ENCODE data around the gene KPNA1. TPM values are rescaled to one million over a fixed set of nuclear protein-coding genes. Genes with fewer than 3 reads are reported as not detected.
"Not testable (repeated sequence)": the region's sequence is repeated elsewhere in the genome, so short reads cannot be mapped to it uniquely, and the experiment has no call there.

The KPNA1 gene
- total and polyA plus RNA-seq, 4 donors, result 10.8 to 55.2 (median 28.9) TPM

GRCh38 chr3:122505676-122506075, 9.1 kb downstream of the KPNA1 start:
- no peak overlapping the region for H3K9ac ChIP-seq (ENCODE audit: insufficient read depth in 1 of 2, low read length in 2 of 2)
- DNase-seq (no peak), ATAC-seq (ENCODE audit: insufficient read depth, low FRiP score) (no peak)
- no peaks in the 10 kb centered on the region for H3K27me3 ChIP-seq (ENCODE audit: control insufficient read depth in 3 of 3, insufficient read depth in 3 of 3, low read length in 2 of 3)
- no peaks in the 10 kb centered on the region for H3K36me3 ChIP-seq (ENCODE audit: control insufficient read depth in 4 of 4, insufficient read depth in 4 of 4, low read length in 4 of 4)
- WGBS, 2 donors, result 60 to 65% methylated on average over 2 of the region's 2 CpGs
- H3K27ac ChIP-seq (ENCODE audit: low read depth in 1 of 2, low read length in 1 of 2), result no peak overlapping the region
- peaks cover 0 to 15% (median 0%) of the 10 kb centered on the region in 5 donors for H3K4me1 ChIP-seq (ENCODE audit: control insufficient read depth in 5 of 5, insufficient read depth in 5 of 5, low read length in 5 of 5)
- H3K4me3 ChIP-seq, result no peak overlapping the region
- no peaks in the 10 kb centered on the region for H3K9me3 ChIP-seq (ENCODE audit: control insufficient read depth in 4 of 4, insufficient read depth in 3 of 4, low read length in 3 of 4)
- TF ChIP-seq CTCF (IDR thresholded peaks at IDR 0.05; ENCODE audit: control extremely low read depth, extremely low read depth), result no peak

- Histone ChIP-seq H3K9ac (ENCODE audit: insufficient read depth in 1 of 2, low read length in 2 of 2) (no peak overlapping the region), H3K4me1 (ENCODE audit: control insufficient read depth in 5 of 5, insufficient read depth in 5 of 5, low read length in 5 of 5) (peaks cover 0 to 21% (median 0%) of the 10 kb centered on the region in 5 donors), H3K27me3 (ENCODE audit: control insufficient read depth in 3 of 3, insufficient read depth in 3 of 3, low read length in 2 of 3) (no peaks in the 10 kb centered on the region), H3K9me3 (ENCODE audit: control insufficient read depth in 4 of 4, insufficient read depth in 3 of 4, low read length in 3 of 4) (no peaks in the 10 kb centered on the region), H3K4me3 (no peak overlapping the region), H3K36me3 (ENCODE audit: control insufficient read depth in 4 of 4, insufficient read depth in 4 of 4, low read length in 4 of 4) (no peaks in the 10 kb centered on the region), H3K27ac (ENCODE audit: low read depth in 1 of 2, low read length in 1 of 2) (no peak overlapping the region)
- 60 to 69% methylated on average over 2 of the region's 2 CpGs for WGBS, 2 donors
- ATAC-seq (ENCODE audit: insufficient read depth, low FRiP score), result no peak
- TF ChIP-seq CTCF (IDR thresholded peaks at IDR 0.05; ENCODE audit: control extremely low read depth, extremely low read depth), result no peak
- DNase-seq, result no peak
These were observed 11.8 kb downstream of the KPNA1 start for GRCh38 chr3:122502941-122503340.

- no peak for ATAC-seq (ENCODE audit: insufficient read depth, low FRiP score)
- Histone ChIP-seq H3K9ac (ENCODE audit: insufficient read depth in 1 of 2, low read length in 2 of 2) (no peak overlapping the region), H3K36me3 (ENCODE audit: control insufficient read depth in 4 of 4, insufficient read depth in 4 of 4, low read length in 4 of 4) (no peaks in the 10 kb centered on the region), H3K9me3 (ENCODE audit: control insufficient read depth in 4 of 4, insufficient read depth in 3 of 4, low read length in 3 of 4) (no peaks in the 10 kb centered on the region), H3K4me1 (ENCODE audit: control insufficient read depth in 5 of 5, insufficient read depth in 5 of 5, low read length in 5 of 5) (peaks cover 0 to 21% (median 0%) of the 10 kb centered on the region in 5 donors), H3K4me3 (no peak overlapping the region), H3K27me3 (ENCODE audit: control insufficient read depth in 3 of 3, insufficient read depth in 3 of 3, low read length in 2 of 3) (no peaks in the 10 kb centered on the region), H3K27ac (ENCODE audit: low read depth in 1 of 2, low read length in 1 of 2) (no peak overlapping the region)
- no peak for DNase-seq
- 60 to 66% methylated on average over 2 of the region's 2 CpGs for WGBS, 2 donors
- TF ChIP-seq CTCF (IDR thresholded peaks at IDR 0.05; ENCODE audit: control extremely low read depth, extremely low read depth), result no peak
These were observed 12.6 kb downstream of the KPNA1 start for GRCh38 chr3:122502139-122502538.

- H3K9ac ChIP-seq (ENCODE audit: insufficient read depth in 1 of 2, low read length in 2 of 2); H3K9me3 ChIP-seq (ENCODE audit: control insufficient read depth in 4 of 4, insufficient read depth in 3 of 4, low read length in 3 of 4); DNase-seq; H3K4me3 ChIP-seq; H3K36me3 ChIP-seq (ENCODE audit: control insufficient read depth in 4 of 4, insufficient read depth in 4 of 4, low read length in 4 of 4); H3K27me3 ChIP-seq (ENCODE audit: control insufficient read depth in 3 of 3, insufficient read depth in 3 of 3, low read length in 2 of 3); H3K27ac ChIP-seq (ENCODE audit: low read depth in 1 of 2, low read length in 1 of 2); ATAC-seq (ENCODE audit: insufficient read depth, low FRiP score): not testable (repeated sequence)
- WGBS, 2 donors, result 81 to 88% methylated on average over 6 of the region's 6 CpGs
- H3K4me1 ChIP-seq (ENCODE audit: control insufficient read depth in 5 of 5, insufficient read depth in 5 of 5, low read length in 5 of 5), result peaks cover 0 to 21% (median 0%) of the 10 kb centered on the region in 5 donors
These were observed 13.8 kb downstream of the KPNA1 start for GRCh38 chr3:122500964-122501363.

Data from lung (tissue), 12 donors.